PC-9 (cell line): ENCODE data around the gene SDK2. TPM values are rescaled to one million over a fixed set of nuclear protein-coding genes. Genes with fewer than 3 reads are reported as not detected.

ENCODE experiments used
- BruUV-seq: library from RNA; stranded (reverse); fragments of 400-500 nt; replicated peaks from 2 replicates; lab custom pipeline; 2021; lab: Mats Ljungman, UMichigan
- CTCF ChIA-PET: fragments of 300-600 bp; sonication (Branson Sonifier 250); formaldehyde crosslinking; loops from one replicate; lab custom pipeline; 2022; ENCODE audit warnings: antibody characterized with exemption; lab: Charles Lee
- POLR2A ChIA-PET: fragments of 300-600 bp; sonication (Branson Sonifier 250); formaldehyde crosslinking; loops from one replicate; lab custom pipeline; 2022; ENCODE audit warnings: antibody characterized with exemption; ENCODE audit not compliant: unreplicated experiment; lab: Charles Lee
- DNase-seq, 2 experiments: peaks; one replicate each; pipeline versions ENCODE4 v3.0.0 to v3.0.0-alpha.2; 2015 to 2022; ENCODE audit warnings: mixed read lengths in 1 of 2
- H2AFZ ChIP-seq: fragments of 200-600 bp; sonication (generic); 2 replicates; pipeline ENCODE4 v1.8.1; 2017; ENCODE audit warnings: antibody characterized with exemption
- H3F3A ChIP-seq: fragments of 200-600 bp; sonication (generic); 2 replicates; pipeline ENCODE4 v1.8.1; 2017; ENCODE audit warnings: antibody characterized with exemption, mild to moderate bottlenecking, low read depth; ENCODE audit not compliant: insufficient read depth
- H3K27ac ChIP-seq: fragments of 200-600 bp; sonication (generic); 2 replicates; pipeline ENCODE4 v1.6.1; 2016; ENCODE audit warnings: mixed run types
- H3K27me3 ChIP-seq: fragments of 200-600 bp; sonication (generic); 2 replicates; pipeline ENCODE4 v1.6.1; 2016; ENCODE audit warnings: low read depth, mixed run types; ENCODE audit not compliant: insufficient read depth
- H3K36me3 ChIP-seq: fragments of 200-600 bp; sonication (generic); 2 replicates; pipeline ENCODE4 v1.6.1; 2016; ENCODE audit warnings: low read depth, mixed run types
- H3K4me1 ChIP-seq: fragments of 200-600 bp; sonication (generic); replicated peaks from 2 replicates; pipeline ENCODE4 v1.6.1; 2016; ENCODE audit warnings: mixed run types; ENCODE audit not compliant: insufficient read depth
- H3K4me2 ChIP-seq: fragments of 200-600 bp; sonication (generic); 2 replicates; pipeline ENCODE4 v1.6.1; 2017; ENCODE audit warnings: mixed run types
- H3K4me3 ChIP-seq: fragments of 200-600 bp; sonication (generic); 2 replicates; pipeline ENCODE4 v1.6.1; 2016; ENCODE audit warnings: mixed run types
- H3K79me2 ChIP-seq: fragments of 200-600 bp; sonication (generic); 2 replicates; pipeline ENCODE4 v1.6.1; 2017; ENCODE audit warnings: low read depth, mixed run types
- H3K9me2 ChIP-seq: fragments of 200-600 bp; sonication (generic); 2 replicates; pipeline ENCODE4 v1.8.1; 2017; ENCODE audit warnings: mild to moderate bottlenecking; ENCODE audit not compliant: insufficient read depth
- H3K9me3 ChIP-seq: fragments of 200-600 bp; sonication (generic); 2 replicates; pipeline ENCODE4 v1.8.1; 2016; ENCODE audit warnings: low read depth; ENCODE audit not compliant: insufficient read depth
- H4K20me1 ChIP-seq: fragments of 200-600 bp; sonication (generic); 2 replicates; pipeline ENCODE4 v1.8.1; 2017; ENCODE audit not compliant: insufficient read depth
- EZH2 ChIP-seq: fragments of 200-600 bp; sonication (generic); IDR thresholded peaks from 2 replicates; pipeline ENCODE4 v1.8.0; 2017; ENCODE audit warnings: antibody characterized with exemption, low read depth
- intact Hi-C: fragments of 100-400 bp; cut with micrococcal nuclease; formaldehyde crosslinking; loops from one replicate; pipeline ENCODE4 v1.10.0; 2022; ENCODE audit not compliant: unreplicated experiment
- total RNA-seq: library from RNA; stranded (reverse); gene quantifications from 2 replicates; pipeline ENCODE4 v1.2.3, GENCODE V29; 2021
- TF ChIP-seq, protein P1 (sequence below): fragments of 200-600 bp; sonication (generic); conservative IDR thresholded peaks from 2 replicates; pipeline ENCODE4 v1.6.1; 2017; ENCODE audit warnings: mixed run types, antibody characterized with exemption, mild to moderate bottlenecking, moderate library complexity

SDK2 gene
- total RNA-seq, 1 experiment from 2014 or later, result 0.04 TPM

- DNase-seq, result no peak
- H3K4me1 ChIP-seq, result no peaks in the 10 kb centered on the region
- H3K4me3 ChIP-seq, result no peak overlapping the region
- H3F3A ChIP-seq, result no peaks in the 10 kb centered on the region
- POLR2A ChIA-PET, result no interaction called here
- intact Hi-C loops, result no loop called here
- no peaks in the 10 kb centered on the region for H3K9me3 ChIP-seq
- H4K20me1 ChIP-seq, result no peaks in the 10 kb centered on the region
- no peaks in the 10 kb centered on the region for H3K36me3 ChIP-seq
- no peaks in the 10 kb centered on the region for H3K9me2 ChIP-seq
- CTCF ChIA-PET, result no interaction called here
- peaks cover 98% of the 10 kb centered on the region for H3K27me3 ChIP-seq
- H2AFZ ChIP-seq, result no peak overlapping the region
- no TSS peak for BruUV-seq
- TF ChIP-seq, protein P1, sequence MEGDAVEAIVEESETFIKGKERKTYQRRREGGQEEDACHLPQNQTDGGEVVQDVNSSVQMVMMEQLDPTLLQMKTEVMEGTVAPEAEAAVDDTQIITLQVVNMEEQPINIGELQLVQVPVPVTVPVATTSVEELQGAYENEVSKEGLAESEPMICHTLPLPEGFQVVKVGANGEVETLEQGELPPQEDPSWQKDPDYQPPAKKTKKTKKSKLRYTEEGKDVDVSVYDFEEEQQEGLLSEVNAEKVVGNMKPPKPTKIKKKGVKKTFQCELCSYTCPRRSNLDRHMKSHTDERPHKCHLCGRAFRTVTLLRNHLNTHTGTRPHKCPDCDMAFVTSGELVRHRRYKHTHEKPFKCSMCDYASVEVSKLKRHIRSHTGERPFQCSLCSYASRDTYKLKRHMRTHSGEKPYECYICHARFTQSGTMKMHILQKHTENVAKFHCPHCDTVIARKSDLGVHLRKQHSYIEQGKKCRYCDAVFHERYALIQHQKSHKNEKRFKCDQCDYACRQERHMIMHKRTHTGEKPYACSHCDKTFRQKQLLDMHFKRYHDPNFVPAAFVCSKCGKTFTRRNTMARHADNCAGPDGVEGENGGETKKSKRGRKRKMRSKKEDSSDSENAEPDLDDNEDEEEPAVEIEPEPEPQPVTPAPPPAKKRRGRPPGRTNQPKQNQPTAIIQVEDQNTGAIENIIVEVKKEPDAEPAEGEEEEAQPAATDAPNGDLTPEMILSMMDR, result no peak
- no peak for TF ChIP-seq EZH2
- no peak overlapping the region for H3K27ac ChIP-seq
- H3K79me2 ChIP-seq, result no peaks in the 10 kb centered on the region
- no peak overlapping the region for H3K4me2 ChIP-seq
These were observed 13.2 kb downstream of the SDK2 start for GRCh38 chr17:73630965-73631595.

DNA sequence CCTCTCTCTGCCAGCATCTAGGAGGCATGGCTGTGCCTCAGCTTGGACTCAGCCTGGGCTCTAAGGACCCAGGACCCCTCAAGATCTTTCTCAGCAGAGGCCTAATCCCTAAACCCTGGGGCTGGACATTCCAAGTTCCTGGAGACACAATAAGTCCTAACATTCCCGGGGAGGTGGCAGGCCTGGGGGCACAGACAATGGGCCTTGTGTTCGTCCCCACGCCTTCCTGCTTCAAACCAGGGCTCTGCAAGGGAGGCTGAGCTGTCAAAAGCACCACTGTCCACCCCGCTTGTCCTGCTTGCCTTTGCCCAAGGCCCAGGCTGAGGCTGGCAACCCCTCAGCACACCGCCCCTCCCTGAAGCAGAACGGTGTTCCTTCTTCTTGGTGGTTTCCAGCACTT lies 13.7 kb downstream of the SDK2 start:
- intact Hi-C loops, result no loop called here
- Histone ChIP-seq H3K9me2 (no peaks in the 10 kb centered on the region), H3K27me3 (peaks cover 98% of the 10 kb centered on the region), H3K4me3 (no peak overlapping the region), H3K4me2 (no peak overlapping the region), H3F3A (no peaks in the 10 kb centered on the region), H3K79me2 (no peaks in the 10 kb centered on the region), H3K9me3 (no peaks in the 10 kb centered on the region), H3K4me1 (no peaks in the 10 kb centered on the region), H2AFZ (no peak overlapping the region), H4K20me1 (no peaks in the 10 kb centered on the region), H3K27ac (no peak overlapping the region), H3K36me3 (no peaks in the 10 kb centered on the region)
- CTCF ChIA-PET, result no interaction called here
- DNase-seq, result no peak
- no TSS peak for BruUV-seq
- TF ChIP-seq, protein P1, result no peak
- no peak for TF ChIP-seq EZH2
- POLR2A ChIA-PET, result no interaction called here

- POLR2A ChIA-PET, result no interaction called here
- TF ChIP-seq, protein P1, result no peak
- TF ChIP-seq EZH2, result no peak
- Histone ChIP-seq H3K4me1 (no peaks in the 10 kb centered on the region), H3K27ac (no peak overlapping the region), H2AFZ (no peak overlapping the region), H3K4me2 (no peak overlapping the region), H3K9me3 (no peaks in the 10 kb centered on the region), H3K79me2 (no peaks in the 10 kb centered on the region), H3K4me3 (no peak overlapping the region), H3K9me2 (no peaks in the 10 kb centered on the region), H4K20me1 (no peaks in the 10 kb centered on the region), H3F3A (no peaks in the 10 kb centered on the region), H3K27me3 (peaks cover 98% of the 10 kb centered on the region), H3K36me3 (no peaks in the 10 kb centered on the region)
- intact Hi-C loops, result no loop called here
- no TSS peak for BruUV-seq
- no peak for DNase-seq
- CTCF ChIA-PET, result no interaction called here
These were observed 15.3 kb downstream of the SDK2 start for GRCh38 chr17:73628642-73629552.
